Measurements from ENCODE around the gene UMAD1.
A peak's percentile ranks its signal among the peaks of the same experiment; 100 is the strongest.

Gene UMAD1

DNA sequence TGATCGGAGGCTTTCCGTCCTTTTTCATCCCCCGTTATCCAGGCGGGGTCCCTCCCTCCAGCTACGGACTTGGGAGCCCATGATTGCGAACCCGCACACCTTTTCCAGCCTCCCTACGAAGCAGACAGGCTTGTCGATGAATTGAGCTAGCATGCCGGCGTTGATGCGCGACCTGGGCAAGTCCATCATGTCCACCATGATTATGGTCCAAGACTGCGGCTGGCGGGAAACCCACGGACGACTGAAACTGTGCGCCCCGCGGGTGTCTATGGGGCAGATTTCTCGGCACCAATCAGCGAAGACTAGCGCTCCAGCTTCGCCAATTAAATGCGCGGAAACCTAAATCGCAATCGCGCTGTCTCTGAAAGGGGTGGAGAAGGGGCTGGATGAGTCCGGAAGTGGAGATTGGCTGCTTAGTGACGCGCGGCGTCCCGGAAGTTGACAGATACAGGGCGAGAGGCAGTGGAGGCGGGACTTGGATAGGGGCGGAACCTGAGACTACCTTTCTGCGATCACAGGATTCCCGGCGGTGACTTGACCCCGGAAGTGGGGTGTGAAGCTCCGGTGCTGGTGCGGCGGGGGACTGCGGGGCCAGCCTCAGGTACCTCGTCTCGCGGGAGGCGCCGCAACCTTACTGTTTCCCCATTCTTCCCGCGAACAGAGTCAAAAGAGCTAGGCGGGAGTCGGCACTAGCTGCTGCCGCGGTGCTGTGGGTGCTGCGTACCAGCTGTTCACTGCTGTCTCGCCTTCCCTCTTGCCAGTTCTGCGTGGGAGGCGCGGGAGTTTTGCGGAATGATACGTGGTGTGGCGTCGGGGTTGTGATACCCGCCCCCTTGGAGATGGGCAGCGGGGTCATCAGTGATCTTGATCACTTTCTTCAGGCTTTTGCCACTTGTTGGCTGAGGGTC lies at the start of gene UMAD1:
Gene UMAD1 (plus strand): TSS at position 532 of the 908 bp plus-strand sequence. CDS start 32,620 bp downstream, outside the sequence.
- FAIRE-seq: peak; percentile 98
- peak; percentile 94 for TF ChIP-seq POLR2A (IDR thresholded peaks at IDR 0.05; ENCODE audit: low read depth, low read length)
- DNase-seq (ENCODE audit: insufficient read length, low spot score): peak; percentile 97

DNA sequence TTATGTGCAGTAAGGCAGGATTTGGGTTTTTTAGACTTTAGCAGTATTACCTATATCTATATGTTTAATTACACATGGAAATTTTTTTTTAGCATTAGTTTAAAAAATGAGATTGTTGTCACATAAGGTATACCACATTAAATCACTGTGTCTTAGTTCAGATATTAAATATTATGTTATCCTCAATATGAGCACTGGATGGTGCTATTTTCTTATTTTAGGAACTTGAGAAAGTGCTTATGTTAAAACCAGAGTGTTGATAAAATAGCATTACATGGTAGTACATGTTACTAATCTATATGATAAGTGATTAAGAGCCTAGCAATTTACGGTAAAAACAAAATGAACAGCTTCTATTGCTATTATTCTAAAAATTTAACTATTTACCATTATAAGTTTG lies 45.1 kb upstream of the UMAD1 start:
- FAIRE-seq (peak; percentile 86), DNase-seq (ENCODE audit: insufficient read length, low spot score) (peak; percentile 10)
- TF ChIP-seq POLR2A (IDR thresholded peaks at IDR 0.05; ENCODE audit: low read depth, low read length): no peak

DNA sequence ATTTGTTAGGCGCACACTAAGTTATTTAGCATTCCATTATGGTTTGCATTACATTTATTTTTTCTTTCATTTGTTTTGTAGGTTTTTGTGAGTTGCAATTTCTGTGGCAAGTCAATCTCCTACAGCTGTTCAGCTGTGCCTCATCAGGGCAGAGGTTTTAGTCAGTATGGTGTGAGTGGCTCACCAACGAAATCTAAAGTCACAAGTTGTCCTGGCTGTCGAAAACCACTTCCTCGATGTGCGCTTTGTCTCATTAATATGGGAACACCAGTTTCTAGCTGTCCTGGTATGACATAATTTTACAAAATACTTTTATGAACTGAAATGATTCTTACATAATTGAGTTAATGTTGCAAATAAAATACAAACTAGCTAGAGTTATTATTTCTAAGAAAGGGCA lies 44.4 kb upstream of the UMAD1 start:
- FAIRE-seq: no peak
- no peak for DNase-seq (ENCODE audit: insufficient read length, low spot score)
- no peak for TF ChIP-seq POLR2A (IDR thresholded peaks at IDR 0.05; ENCODE audit: low read depth, low read length)

DNA sequence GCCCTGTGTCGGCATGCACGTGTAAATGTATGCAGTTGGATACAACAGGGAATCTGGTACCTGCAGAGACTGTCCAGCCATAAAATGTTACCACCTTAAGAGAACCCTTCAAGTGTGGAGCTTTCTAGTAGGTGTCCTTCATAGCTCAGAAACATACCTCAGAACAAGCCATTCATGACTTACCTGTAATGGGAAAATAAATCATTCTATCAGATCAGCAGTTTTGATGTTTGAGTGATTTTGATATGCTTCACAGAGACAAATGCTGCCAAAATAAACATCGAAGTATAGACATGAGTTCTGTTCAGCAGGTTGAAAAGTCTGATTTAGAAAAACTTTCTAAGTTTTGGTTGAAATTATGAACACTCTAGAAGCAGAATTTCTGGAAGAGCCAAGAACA lies 33.5 kb upstream of the UMAD1 start:
- DNase-seq (ENCODE audit: insufficient read length, low spot score) (no peak), FAIRE-seq (no peak)
- TF ChIP-seq POLR2A (IDR thresholded peaks at IDR 0.05; ENCODE audit: low read depth, low read length): no peak

DNA sequence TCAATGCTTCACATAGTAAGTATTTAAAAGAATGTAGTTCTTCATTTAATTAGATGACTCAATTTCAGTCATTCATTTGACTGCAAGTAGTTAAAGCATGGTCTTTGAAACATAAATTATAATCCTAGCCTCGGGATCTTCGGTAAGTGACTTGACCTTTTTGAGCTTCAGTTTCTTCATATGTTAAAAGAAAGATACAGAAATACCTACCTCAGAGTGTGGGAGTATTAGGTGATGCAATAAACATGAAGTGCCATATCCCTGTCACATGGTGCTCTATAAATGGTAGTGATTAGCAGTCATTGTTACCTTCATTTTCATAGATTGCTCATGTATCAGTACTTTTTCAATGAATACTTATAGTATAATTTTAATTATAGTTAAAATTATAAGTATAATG lies 31.2 kb upstream of the UMAD1 start:
- DNase-seq (ENCODE audit: insufficient read length, low spot score) (no peak), FAIRE-seq (no peak)
- TF ChIP-seq POLR2A (IDR thresholded peaks at IDR 0.05; ENCODE audit: low read depth, low read length): no peak

DNA sequence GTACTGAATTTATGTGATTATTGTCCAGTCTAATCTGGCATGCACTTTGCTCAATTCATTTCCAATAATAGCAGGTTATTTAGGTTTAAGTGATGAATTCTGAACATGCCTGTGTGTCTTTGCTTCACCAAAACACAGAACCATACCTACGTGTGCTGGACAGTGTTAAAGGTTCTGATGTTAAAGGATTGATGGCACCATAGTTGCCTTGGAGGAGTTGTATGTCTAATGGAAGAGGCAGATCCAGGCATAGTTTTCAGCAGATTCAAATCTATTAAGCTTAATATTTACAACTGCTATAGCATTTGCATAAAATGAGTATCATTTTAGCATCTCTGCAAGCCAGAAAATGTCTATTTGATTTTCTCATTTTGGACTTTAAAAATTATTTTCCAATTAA lies 28.0 kb upstream of the UMAD1 start:
- no peak for TF ChIP-seq POLR2A (IDR thresholded peaks at IDR 0.05; ENCODE audit: low read depth, low read length)
- peak; percentile 81 for FAIRE-seq

DNA sequence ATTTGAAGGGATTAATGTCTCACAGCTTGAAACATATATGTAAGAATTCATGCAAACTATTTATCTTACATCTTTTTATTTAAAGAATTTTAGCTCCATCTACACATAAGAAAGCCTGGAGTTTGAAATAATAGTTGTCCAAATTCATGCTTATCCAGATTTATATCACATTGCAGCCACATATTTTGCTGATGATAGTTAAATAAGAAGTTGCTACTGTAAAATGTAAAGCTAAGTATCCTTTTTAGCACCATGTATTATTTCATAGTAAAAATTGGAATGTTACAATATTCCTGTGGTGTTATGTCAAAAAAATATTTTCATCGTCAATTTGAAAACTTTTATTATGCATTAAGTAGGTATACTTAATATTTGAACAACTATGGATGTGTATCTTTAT lies 27.3 kb upstream of the UMAD1 start:
- DNase-seq (ENCODE audit: insufficient read length, low spot score): no peak
- no peak for TF ChIP-seq POLR2A (IDR thresholded peaks at IDR 0.05; ENCODE audit: low read depth, low read length)
- peak; percentile 43 for FAIRE-seq

More for the DNA sequence above, 28.0 kb upstream of the UMAD1 start:
- DNase-seq (ENCODE audit: insufficient read length, low spot score): no peak

DNA sequence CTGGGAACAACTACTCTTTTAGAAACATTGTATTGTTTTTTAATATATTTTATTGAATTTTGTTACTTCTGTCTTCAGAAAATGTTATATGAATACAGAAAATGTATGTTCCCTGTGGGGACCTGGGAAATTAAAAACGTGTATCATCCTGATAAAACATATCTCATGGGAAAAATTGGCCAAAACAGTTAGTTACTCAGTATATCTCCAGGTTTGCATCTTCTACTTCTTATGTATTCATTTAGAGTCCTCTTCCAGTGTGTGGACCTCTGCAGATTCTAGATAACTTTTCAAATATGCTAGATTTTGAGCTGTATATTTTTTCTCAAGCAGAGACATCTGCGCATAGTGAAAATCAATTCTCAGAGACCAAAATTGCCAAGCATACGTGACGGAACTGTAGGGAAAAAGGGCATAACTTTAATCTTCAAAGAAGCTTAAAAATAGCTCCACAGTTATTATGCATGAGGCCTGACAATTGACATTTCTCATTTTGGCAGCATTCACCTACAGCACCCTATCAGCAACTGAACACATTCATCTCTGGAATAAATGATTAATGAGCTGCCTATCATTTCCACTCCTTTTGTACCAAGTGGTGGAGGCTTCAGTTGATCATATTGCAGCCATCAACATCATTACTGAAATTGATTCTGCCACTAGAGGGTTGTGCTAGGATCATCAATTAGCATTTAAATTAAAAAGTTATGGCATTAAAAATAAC lies 26.4 kb upstream of the UMAD1 start:
- TF ChIP-seq POLR2A (IDR thresholded peaks at IDR 0.05; ENCODE audit: low read depth, low read length): no peak
- FAIRE-seq (no peak), DNase-seq (ENCODE audit: insufficient read length, low spot score) (no peak)

DNA sequence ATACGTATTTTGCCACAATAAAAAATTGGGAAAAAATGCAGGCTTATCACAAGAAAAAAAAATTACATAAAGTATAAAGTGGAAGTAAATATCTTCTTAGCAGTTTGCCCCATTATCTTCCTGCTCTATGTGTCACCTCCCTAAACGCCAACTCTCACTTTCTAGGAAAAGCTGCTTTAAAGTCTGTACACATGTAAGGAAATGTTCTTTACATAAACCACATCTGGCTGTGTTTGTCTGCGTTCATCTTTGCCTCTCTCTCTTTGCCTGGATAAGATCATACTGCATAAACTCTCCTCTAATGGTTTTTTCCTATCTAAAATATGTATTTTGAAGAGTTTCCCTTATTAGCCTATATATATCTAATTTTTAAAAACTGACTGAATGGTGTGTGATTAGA lies 23.0 kb upstream of the UMAD1 start:
- FAIRE-seq (no peak), DNase-seq (ENCODE audit: insufficient read length, low spot score) (no peak)
- TF ChIP-seq POLR2A (IDR thresholded peaks at IDR 0.05; ENCODE audit: low read depth, low read length): no peak

DNA sequence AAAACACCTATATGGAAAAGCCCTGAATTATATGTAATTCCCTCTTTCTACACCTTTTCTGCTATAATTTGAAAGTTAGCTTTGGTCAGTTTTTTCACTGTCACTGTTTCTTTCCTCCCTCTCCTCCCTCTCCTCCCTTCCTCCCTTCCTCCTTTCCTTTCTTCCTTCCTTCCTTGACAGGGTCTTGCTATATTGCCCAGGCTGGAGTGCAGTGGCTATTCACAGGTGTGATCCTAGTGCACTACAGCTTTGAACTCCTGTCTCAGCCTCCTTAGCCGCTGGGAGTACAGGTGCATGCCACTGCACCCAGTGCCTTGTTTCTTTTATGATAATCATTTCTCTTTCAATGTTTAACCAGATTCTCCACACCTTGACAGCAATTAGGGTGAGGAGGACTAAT lies 22.1 kb upstream of the UMAD1 start:
- no peak for TF ChIP-seq POLR2A (IDR thresholded peaks at IDR 0.05; ENCODE audit: low read depth, low read length)
- DNase-seq (ENCODE audit: insufficient read length, low spot score) (no peak), FAIRE-seq (no peak)

DNA sequence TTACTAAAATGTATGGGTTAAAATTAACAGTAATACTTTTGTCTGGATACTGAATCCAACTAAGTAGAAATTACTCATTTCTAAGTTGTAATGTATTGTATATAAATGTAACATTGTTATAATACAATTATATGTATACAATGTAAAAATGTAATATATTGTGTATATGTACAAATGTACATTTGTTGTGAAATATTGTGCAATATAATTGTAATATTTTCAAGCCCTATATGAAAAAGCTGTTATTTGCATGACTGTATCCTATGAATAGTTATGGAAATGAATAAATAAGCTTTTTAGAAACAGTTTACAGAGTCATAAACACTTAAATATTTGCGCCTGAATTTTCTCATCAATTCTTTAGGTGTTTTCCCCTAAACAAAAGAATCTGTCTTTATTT lies 20.3 kb upstream of the UMAD1 start:
- no peak for FAIRE-seq
- no peak for TF ChIP-seq POLR2A (IDR thresholded peaks at IDR 0.05; ENCODE audit: low read depth, low read length)
- no peak for DNase-seq (ENCODE audit: insufficient read length, low spot score)

DNA sequence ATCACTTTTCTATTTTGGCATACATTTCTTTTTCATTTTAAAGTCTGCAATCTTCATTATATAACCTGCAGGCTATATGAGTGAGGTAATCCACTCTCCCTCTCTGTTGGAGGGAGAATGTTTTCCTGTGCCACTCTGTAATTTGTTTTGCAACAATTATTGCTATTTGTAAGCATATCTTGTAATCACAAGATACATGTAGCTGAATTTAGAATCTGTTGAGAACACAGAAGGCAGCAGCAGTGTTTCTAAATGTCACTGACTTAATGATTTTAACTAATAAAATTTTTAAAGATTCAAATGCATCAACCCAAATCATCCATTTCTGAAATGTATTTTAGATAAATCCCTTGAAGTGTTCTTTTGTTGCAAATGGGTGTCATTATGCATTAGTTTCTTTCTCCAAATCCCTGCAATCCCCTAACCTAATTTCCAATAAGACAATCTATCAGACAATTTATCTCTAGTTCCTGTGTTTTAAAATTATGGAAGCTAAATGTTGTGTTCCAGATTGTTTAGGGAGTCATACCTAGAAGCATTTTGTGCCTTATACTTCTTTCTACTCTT lies 19.8 kb upstream of the UMAD1 start:
- FAIRE-seq (peak; percentile 64), DNase-seq (ENCODE audit: insufficient read length, low spot score) (no peak)
- no peak for TF ChIP-seq POLR2A (IDR thresholded peaks at IDR 0.05; ENCODE audit: low read depth, low read length)

DNA sequence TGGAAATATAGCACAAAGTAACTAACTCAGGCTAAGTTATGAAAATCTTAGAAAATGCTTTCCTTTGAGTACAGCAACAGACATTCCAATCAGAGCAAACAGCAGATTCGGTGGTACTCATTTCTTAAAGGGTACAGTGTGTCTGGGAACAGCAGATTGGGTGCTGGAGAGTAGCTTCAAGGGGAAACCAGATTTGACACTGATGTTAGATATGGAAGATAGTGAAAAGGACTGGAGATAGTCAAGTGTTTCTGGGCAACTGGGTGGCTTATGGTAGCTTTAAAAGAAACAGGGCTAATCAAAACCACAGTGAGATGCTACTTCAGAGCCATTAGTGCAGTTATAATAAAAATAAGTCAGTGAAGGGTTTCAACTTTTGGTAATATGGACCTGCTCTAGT lies 12.1 kb upstream of the UMAD1 start:
- FAIRE-seq (no peak), DNase-seq (ENCODE audit: insufficient read length, low spot score) (no peak)
- TF ChIP-seq POLR2A (IDR thresholded peaks at IDR 0.05; ENCODE audit: low read depth, low read length): no peak

DNA sequence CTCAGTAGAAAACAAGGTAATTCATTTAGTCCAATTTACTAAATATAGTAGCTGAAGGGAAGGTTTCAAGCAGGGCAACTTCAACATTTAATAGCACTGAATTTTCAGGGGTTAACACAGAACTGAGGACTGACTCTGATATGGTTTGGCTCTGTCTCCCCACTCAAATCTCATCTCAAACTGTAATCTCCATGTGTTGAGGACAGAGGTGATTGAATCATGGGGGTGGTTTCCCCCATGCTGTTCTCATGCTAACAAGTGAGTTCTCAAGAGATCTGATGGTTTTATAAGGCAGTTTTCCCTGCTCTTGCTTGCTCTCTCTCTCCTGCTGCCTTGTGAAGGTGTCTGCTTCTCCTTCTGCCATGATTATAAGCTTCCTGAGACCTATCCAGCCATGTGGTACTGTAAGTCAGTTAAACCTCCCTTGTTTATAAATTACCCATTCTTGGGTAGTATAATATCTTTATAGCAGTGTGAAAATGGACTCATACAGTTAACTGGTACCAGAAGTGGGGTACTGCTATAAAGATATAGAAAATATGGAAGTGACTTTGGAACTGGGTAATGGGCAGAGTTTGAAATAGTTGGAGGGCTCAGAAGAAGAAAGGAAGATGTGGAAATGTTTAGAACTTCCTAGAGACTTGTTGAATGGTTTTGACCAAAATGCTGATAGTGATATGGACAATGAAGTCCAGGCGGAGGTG lies 9.8 kb upstream of the UMAD1 start:
- DNase-seq (ENCODE audit: insufficient read length, low spot score) (no peak), FAIRE-seq (no peak)
- TF ChIP-seq POLR2A (IDR thresholded peaks at IDR 0.05; ENCODE audit: low read depth, low read length): no peak
